ENCODE data around the gene FAM20C. TPM values are rescaled to one million over a fixed set of nuclear protein-coding genes. Genes with fewer than 3 reads are reported as not detected.

FAM20C gene
- polyA plus RNA-seq, 1 experiment = 32.5 TPM

DNA sequence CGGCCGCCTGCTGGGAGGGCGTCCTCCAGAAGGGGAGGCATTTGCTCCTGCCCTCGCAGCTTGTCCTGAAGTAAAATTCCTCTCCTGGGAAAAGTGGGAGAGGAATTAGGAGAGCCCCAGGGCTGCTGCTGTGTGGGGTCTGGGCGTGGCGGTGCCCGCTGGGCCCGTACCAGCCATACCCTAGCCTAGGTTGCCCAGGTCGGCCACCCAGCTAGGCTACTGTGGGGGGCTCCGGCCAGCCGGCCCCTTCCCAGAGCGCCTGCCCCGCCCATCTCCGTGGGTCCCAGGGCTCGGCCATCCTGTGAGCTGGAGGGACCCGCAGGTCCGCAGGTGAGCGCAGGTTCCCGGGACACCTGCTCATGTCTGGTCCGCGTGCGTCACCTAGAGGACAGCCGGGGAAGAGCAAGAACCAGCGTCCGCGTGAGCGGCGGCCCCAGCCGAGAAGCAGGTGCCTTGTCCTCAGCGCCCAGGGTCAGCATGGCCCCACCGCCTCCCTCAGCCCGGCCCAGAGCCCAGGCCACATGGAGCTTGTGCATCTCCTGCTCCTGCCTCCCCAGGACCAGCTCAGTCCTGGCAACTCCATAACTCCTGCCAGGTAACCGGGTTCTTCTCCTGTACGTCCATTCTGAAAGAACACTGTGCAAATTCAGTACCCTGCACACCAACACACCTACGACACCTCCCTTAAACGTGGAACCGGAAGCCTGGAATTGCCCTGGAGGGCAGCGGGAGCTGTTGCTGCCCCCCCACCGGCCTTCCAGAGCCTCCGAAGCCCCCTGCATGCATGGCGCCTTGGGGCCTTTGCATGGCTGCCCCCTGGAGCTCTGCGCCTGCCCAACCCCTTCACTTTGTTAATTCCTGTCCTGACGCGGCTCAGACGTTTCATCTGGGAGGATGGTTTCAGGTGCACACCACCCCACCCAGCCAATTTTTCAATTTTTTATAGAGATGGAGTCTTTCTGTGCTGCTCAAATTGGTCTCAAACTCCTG lies 74.8 kb downstream of the FAM20C start:
- TF ChIP-seq, protein P1, sequence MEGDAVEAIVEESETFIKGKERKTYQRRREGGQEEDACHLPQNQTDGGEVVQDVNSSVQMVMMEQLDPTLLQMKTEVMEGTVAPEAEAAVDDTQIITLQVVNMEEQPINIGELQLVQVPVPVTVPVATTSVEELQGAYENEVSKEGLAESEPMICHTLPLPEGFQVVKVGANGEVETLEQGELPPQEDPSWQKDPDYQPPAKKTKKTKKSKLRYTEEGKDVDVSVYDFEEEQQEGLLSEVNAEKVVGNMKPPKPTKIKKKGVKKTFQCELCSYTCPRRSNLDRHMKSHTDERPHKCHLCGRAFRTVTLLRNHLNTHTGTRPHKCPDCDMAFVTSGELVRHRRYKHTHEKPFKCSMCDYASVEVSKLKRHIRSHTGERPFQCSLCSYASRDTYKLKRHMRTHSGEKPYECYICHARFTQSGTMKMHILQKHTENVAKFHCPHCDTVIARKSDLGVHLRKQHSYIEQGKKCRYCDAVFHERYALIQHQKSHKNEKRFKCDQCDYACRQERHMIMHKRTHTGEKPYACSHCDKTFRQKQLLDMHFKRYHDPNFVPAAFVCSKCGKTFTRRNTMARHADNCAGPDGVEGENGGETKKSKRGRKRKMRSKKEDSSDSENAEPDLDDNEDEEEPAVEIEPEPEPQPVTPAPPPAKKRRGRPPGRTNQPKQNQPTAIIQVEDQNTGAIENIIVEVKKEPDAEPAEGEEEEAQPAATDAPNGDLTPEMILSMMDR (IDR thresholded peaks at IDR 0.05; ENCODE audit: insufficient read depth, low read depth, low read length) = peak; percentile 36
- CTCF ChIA-PET = interaction anchor here (1.8 kb wide), 1 partner anchor 204 kb away, joined by 4 read pairs; no protein-coding TSS in a partner anchor
- POLR2A ChIA-PET = no interaction called here
- Histone ChIP-seq H3K4me3 (ENCODE audit: low read depth, low read length) (no peak overlapping the region), H3K27me3 (ENCODE audit: control insufficient read depth, insufficient read depth, low read length) (no peaks in the 10 kb centered on the region), H3K36me3 (ENCODE audit: control insufficient read depth, insufficient read depth, low read length) (no peaks in the 10 kb centered on the region)
- DNase-seq (ENCODE audit: low read depth) = no peak

- H3K36me3 ChIP-seq (ENCODE audit: control insufficient read depth, insufficient read depth, low read length) = no peaks in the 10 kb centered on the region
- POLR2A ChIA-PET = no interaction called here
- H3K27me3 ChIP-seq (ENCODE audit: control insufficient read depth, insufficient read depth, low read length) = no peaks in the 10 kb centered on the region
- CTCF ChIA-PET = no interaction called here
- no peak overlapping the region for H3K4me3 ChIP-seq (ENCODE audit: low read depth, low read length)
- no peak for DNase-seq (ENCODE audit: low read depth)
- TF ChIP-seq, protein P1 (IDR thresholded peaks at IDR 0.05; ENCODE audit: insufficient read depth, low read depth, low read length) = no peak
These were observed 76.6 kb downstream of the FAM20C start for GRCh38 chr7:268991-269390.

DNA sequence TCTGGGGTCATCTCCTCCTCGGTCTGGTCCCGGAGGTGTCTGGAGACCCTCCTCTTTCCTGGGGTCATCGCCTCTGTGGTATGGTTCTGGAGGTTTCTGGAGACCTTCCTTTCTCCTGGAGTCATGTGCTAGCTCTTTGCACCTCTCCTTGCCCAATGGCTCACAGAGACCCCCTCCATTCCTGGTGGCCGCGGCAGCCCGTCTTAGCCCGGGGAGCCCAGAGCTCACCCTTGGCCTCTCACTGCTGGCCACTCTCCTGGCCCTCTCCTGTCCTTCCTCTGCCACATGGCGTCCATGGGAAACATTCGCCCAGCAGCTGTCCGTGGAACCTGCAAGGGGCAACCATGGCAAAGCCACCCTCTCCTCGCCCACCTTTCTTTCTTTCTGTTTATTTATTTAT lies 77.3 kb downstream of the FAM20C start:
- Histone ChIP-seq H3K27me3 (ENCODE audit: control insufficient read depth, insufficient read depth, low read length) (no peaks in the 10 kb centered on the region; the same call in 1 of the 2 replicates), H3K36me3 (ENCODE audit: control insufficient read depth, insufficient read depth, low read length) (no peaks in the 10 kb centered on the region), H3K4me3 (ENCODE audit: low read depth, low read length) (no peak overlapping the region)
- POLR2A ChIA-PET = no interaction called here
- TF ChIP-seq, protein P1 (IDR thresholded peaks at IDR 0.05; ENCODE audit: insufficient read depth, low read depth, low read length) = no peak
- no peak for DNase-seq (ENCODE audit: low read depth)
- CTCF ChIA-PET = no interaction called here

GRCh38 chr7:270351-270983 lies 78.1 kb downstream of the FAM20C start:
- ChIA-PET CTCF (interaction anchor here (0.5 to 0.6 kb wide), 2 partner anchors 387 to 478 kb away, joined by 3 read pairs; no protein-coding TSS in a partner anchor), POLR2A (no interaction called here)
- no peak for DNase-seq (ENCODE audit: low read depth)
- no peaks in the 10 kb centered on the region; the same call in 1 of the 2 replicates for H3K27me3 ChIP-seq (ENCODE audit: control insufficient read depth, insufficient read depth, low read length)
- TF ChIP-seq, protein P1 (IDR thresholded peaks at IDR 0.05; ENCODE audit: insufficient read depth, low read depth, low read length) = no peak
- H3K36me3 ChIP-seq (ENCODE audit: control insufficient read depth, insufficient read depth, low read length) = no peaks in the 10 kb centered on the region
- no peak overlapping the region for H3K4me3 ChIP-seq (ENCODE audit: low read depth, low read length)

Data from BJ (cell line).